ENCODE results near the gene PPP1R1A. TPM values are rescaled to one million over a fixed set of nuclear protein-coding genes. Genes with fewer than 3 reads are reported as not detected.

The PPP1R1A gene
- total RNA-seq, 1 donor from 2014 or later: not detected

DNA sequence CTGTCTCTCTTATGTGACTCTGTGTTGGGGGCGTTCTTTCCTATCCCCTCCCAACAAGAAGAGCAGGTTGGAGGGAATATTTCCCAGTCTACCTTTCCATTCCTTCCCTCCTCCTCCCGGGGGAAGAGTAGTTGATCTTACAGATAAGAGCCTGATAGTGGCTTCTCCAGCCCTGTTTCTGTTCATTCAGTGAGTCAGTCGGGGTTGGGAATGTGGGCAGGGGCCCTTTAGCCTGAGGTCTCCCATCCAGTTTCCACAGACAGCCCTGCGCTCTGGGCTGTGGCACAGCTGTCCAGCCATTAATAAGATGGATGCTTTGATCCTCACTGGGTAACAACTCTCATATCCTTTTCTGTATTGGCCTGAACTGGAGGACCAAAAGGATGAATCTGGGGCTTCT lies 18.1 kb upstream of the PPP1R1A start:
- DNase-seq (ENCODE audit: low read depth) (no peak), FAIRE-seq (no peak)
- Histone ChIP-seq H3K4me3 (ENCODE audit: low read depth, low read length) (no peak overlapping the region), H3K27me3 (ENCODE audit: control insufficient read depth, insufficient read depth, low read length) (no peaks in the 10 kb centered on the region), H3K36me3 (ENCODE audit: control insufficient read depth, insufficient read depth, low read length) (no peaks in the 10 kb centered on the region)
- TF ChIP-seq, protein P1, sequence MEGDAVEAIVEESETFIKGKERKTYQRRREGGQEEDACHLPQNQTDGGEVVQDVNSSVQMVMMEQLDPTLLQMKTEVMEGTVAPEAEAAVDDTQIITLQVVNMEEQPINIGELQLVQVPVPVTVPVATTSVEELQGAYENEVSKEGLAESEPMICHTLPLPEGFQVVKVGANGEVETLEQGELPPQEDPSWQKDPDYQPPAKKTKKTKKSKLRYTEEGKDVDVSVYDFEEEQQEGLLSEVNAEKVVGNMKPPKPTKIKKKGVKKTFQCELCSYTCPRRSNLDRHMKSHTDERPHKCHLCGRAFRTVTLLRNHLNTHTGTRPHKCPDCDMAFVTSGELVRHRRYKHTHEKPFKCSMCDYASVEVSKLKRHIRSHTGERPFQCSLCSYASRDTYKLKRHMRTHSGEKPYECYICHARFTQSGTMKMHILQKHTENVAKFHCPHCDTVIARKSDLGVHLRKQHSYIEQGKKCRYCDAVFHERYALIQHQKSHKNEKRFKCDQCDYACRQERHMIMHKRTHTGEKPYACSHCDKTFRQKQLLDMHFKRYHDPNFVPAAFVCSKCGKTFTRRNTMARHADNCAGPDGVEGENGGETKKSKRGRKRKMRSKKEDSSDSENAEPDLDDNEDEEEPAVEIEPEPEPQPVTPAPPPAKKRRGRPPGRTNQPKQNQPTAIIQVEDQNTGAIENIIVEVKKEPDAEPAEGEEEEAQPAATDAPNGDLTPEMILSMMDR (IDR thresholded peaks at IDR 0.05; ENCODE audit: insufficient read depth, low read length, severe bottlenecking): no peak

DNA sequence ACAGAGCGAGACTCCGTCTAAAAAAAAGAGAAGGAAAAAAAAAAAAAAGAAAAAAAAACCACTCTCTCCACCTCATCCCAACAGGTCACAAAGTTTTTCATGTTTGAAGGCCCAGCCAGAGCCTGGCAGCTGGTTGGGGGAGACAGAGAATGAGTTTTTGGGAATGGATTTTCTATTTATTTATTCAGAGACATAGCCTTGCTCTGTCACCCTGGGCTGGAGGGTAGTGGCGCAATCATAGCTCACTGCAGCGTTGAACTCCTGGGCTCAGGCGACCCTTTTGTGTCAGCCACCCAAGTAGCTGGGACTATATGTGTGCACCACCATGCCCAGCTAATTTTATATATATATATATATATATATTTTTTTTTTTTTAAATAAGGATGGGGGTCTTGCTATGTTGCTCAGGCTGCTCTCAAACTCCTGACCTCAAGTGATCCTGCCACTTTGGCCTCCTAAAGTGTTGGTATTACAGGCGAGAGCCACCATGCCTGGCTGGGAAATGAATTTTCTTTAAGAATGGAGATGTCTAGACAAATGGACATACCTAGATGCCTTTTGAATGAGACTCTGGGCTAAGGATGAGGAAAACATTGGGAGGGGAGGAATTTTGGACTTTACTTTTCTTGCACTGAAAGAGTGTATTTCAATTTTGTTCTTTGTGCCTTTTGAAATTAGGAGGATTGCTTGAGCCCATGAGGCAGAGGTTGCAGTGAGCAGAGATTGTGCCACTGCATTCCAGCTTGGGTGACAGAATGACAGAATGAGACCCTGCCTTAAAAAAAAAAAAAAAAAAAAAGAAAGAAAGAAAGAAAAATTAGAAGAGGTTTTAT lies 16.9 kb upstream of the PPP1R1A start:
- Histone ChIP-seq H3K27me3 (ENCODE audit: control insufficient read depth, insufficient read depth, low read length) (no peaks in the 10 kb centered on the region), H3K36me3 (ENCODE audit: control insufficient read depth, insufficient read depth, low read length) (no peaks in the 10 kb centered on the region), H3K4me3 (ENCODE audit: low read depth, low read length) (no peak overlapping the region)
- FAIRE-seq: no peak
- TF ChIP-seq, protein P1 (IDR thresholded peaks at IDR 0.05; ENCODE audit: insufficient read depth, low read length, severe bottlenecking): no peak
- no peak for DNase-seq (ENCODE audit: low read depth)

DNA sequence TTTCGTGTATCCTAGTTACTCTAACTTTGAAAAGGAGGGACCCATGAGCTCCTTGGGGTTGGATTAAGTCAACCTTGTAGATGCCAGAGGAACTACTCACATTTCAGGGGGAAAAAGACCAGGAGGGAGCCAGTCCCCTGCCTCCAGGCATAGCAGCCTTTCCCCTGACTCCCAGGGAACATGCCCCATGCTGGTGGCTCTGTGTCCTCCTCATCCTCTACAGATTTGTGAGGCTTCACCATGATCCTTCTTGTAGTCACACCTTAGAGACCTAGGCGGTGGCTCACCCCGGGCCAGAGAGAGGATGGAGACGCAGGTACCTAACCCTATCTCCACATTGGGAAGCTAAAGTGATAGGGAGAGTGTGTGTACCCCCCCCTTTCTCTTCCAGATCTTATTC lies 16.0 kb upstream of the PPP1R1A start:
- FAIRE-seq: peak; percentile 60
- H3K4me3 ChIP-seq (ENCODE audit: low read depth, low read length): no peak overlapping the region
- DNase-seq (ENCODE audit: low read depth): no peak
- H3K36me3 ChIP-seq (ENCODE audit: control insufficient read depth, insufficient read depth, low read length): no peaks in the 10 kb centered on the region
- TF ChIP-seq, protein P1 (IDR thresholded peaks at IDR 0.05; ENCODE audit: insufficient read depth, low read length, severe bottlenecking): no peak
- H3K27me3 ChIP-seq (ENCODE audit: control insufficient read depth, insufficient read depth, low read length): peaks cover 2% of the 10 kb centered on the region

DNA sequence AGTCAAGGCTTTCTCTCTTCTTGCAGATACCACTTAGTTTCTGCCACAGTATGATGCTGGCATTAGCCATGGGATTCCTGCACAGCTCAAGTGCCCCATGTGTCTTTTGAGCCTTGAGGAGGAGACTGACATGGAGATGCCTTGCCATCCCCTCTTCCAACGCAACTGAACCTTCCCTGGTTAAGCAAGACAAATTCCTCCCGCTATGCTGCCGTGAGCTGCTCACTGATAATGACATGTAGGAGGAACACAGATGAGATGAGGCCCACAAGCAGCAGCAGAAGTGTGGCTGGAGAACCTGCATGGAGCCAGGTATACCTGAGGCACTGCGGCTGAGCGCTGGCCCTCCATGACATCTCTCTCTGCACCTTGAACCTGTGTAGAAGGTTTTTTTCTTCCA lies 15.4 kb upstream of the PPP1R1A start:
- H3K36me3 ChIP-seq (ENCODE audit: control insufficient read depth, insufficient read depth, low read length): no peaks in the 10 kb centered on the region
- no peak overlapping the region for H3K4me3 ChIP-seq (ENCODE audit: low read depth, low read length)
- H3K27me3 ChIP-seq (ENCODE audit: control insufficient read depth, insufficient read depth, low read length): peaks cover 2% of the 10 kb centered on the region
- FAIRE-seq (no peak), DNase-seq (ENCODE audit: low read depth) (no peak)
- TF ChIP-seq, protein P1 (IDR thresholded peaks at IDR 0.05; ENCODE audit: insufficient read depth, low read length, severe bottlenecking): no peak

DNA sequence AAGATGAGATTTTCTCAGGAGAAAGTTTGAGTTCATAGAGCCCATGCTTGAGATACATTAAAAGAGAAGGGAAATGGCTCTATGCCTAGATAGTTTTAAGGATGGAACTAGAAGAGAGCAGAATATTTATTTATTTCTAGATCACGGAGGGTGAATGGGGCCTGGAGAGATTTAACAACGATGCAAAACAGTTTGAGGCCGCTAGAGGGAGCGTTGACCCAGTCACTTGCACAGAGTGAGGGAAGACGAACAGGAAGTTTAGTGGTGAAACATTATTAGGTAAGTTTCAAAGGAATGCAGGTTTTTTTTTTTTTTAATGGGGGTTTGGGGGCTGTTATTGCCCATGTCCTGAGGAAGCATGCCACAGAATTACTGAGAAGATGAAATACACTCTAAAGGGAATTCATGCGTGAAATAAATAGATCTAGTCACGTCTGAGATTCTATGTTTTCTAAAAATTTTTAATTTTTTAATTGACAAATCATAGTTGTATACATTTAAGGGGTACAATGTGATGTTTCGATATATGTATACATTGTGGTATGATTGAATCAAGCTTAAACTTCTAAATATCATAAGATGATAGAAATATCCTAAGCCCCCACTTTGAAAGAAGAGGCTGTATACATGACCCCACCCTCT lies 14.8 kb upstream of the PPP1R1A start:
- Histone ChIP-seq H3K27me3 (ENCODE audit: control insufficient read depth, insufficient read depth, low read length) (peaks cover 2% of the 10 kb centered on the region), H3K4me3 (ENCODE audit: low read depth, low read length) (no peak overlapping the region), H3K36me3 (ENCODE audit: control insufficient read depth, insufficient read depth, low read length) (no peaks in the 10 kb centered on the region)
- TF ChIP-seq, protein P1 (IDR thresholded peaks at IDR 0.05; ENCODE audit: insufficient read depth, low read length, severe bottlenecking): peak; percentile 76
- DNase-seq (ENCODE audit: low read depth): peak; percentile 70
- no peak for FAIRE-seq

Data from bronchial epithelial cell (primary cell).